Nephron progenitor cell (in vitro differentiated cells): ENCODE results near the gene METTL26.
A peak's percentile ranks its signal among the peaks of the same experiment; 100 is the strongest.

Experiments
- DNase-seq: peaks from one replicate; pipeline ENCODE4 v3.0.0; 2021
- H3K27ac Mint-ChIP-seq: 2 replicates; pipeline ENCODE4 v1.8.0; 2021; ENCODE audit warnings: mild to moderate bottlenecking, moderate library complexity, mixed read lengths
- H3K27me3 Mint-ChIP-seq: 2 replicates; pipeline ENCODE4 v1.8.0; 2021; ENCODE audit warnings: mild to moderate bottlenecking, low read depth, mixed read lengths; ENCODE audit not compliant: poor library complexity
- H3K36me3 Mint-ChIP-seq: 2 replicates; pipeline ENCODE4 v1.8.0; 2021; ENCODE audit warnings: low read depth, mixed read lengths
- H3K4me1 Mint-ChIP-seq: 2 replicates; pipeline ENCODE4 v1.8.0; 2021; ENCODE audit warnings: mixed read lengths
- H3K4me3 Mint-ChIP-seq: 2 replicates; pipeline ENCODE4 v1.8.0; 2021; ENCODE audit warnings: mild to moderate bottlenecking, moderate library complexity, mixed read lengths
- H3K9me3 Mint-ChIP-seq: 2 replicates; pipeline ENCODE4 v1.8.0; 2021; ENCODE audit warnings: mild to moderate bottlenecking, moderate library complexity, mixed read lengths
- CTCF ChIP-seq: fragments of 200-600 bp; sonication (generic); IDR thresholded peaks from 2 replicates; pipeline ENCODE4 v1.5.0; 2021; ENCODE audit warnings: antibody characterized with exemption

METTL26 gene

DNA sequence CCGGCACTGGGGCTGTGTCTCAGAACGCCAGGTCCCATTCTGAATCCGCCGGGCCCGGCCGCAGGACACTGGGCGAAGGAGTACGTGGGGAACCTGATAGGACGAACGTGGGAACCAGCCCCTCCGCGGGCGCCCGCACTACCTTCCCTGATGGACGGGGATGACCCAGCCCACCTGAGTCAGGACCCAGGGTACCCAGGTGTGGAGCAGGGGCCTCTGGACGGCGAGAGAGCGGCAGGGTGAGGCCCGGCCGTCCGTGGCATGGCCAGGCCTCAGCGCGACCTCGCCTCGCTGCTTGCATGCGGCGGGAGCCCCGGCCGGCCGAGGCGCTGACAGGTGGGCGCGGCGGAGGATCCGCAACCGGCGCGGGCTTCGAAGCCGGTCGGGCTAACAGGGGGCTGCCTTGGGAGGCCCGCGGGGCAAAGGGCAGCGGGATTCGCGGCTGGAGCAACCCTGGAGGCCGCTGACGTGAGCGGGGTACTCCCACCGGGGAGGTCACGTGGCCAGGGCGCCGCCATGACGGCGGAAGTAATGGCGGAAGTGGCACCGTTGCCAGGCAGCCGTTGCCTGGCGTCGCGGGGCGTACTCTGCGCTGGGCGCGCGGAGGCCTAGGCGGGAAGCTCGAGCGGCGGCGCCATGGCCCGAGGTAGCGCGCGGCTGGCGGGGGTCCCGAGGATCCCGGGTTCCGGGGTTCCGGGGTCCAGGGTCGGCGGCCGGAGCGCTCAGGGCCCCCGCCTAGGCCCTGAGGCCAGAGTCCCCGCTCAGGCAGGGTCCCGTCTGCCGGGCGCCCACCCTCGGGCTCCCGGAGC lies 12.9 kb upstream of the METTL26 start, which contains the start of gene WDR90:
WDR90 (plus strand) TSS at position 585 of the 809 bp plus-strand sequence; CDS start at position 637, 52 bp downstream.
- TF ChIP-seq CTCF: no peak
- Mint-ChIP-seq H3K27me3 (peaks cover 3% of the 10 kb centered on the region), H3K4me3 (peak within 1 kb of the TSS; percentile 77), H3K9me3 (no peaks in the 10 kb centered on the region), H3K27ac (peak within 1 kb of the TSS; percentile 64), H3K4me1 (peaks cover 32% of the 10 kb centered on the region), H3K36me3 (peaks cover 6% of the 10 kb centered on the region)
- DNase-seq: peak; percentile 93

- Mint-ChIP-seq H3K4me1 (peaks cover 34% of the 10 kb centered on the region), H3K27me3 (peaks cover 11% of the 10 kb centered on the region), H3K27ac (peak overlapping the region; percentile 64), H3K36me3 (peaks cover 6% of the 10 kb centered on the region), H3K9me3 (no peaks in the 10 kb centered on the region), H3K4me3 (peak overlapping the region; percentile 77)
- peak; percentile 39 for TF ChIP-seq CTCF
- DNase-seq: no peak
Measured at GRCh38 chr16:648071-648780, 12.1 kb upstream of the METTL26 start.

DNA sequence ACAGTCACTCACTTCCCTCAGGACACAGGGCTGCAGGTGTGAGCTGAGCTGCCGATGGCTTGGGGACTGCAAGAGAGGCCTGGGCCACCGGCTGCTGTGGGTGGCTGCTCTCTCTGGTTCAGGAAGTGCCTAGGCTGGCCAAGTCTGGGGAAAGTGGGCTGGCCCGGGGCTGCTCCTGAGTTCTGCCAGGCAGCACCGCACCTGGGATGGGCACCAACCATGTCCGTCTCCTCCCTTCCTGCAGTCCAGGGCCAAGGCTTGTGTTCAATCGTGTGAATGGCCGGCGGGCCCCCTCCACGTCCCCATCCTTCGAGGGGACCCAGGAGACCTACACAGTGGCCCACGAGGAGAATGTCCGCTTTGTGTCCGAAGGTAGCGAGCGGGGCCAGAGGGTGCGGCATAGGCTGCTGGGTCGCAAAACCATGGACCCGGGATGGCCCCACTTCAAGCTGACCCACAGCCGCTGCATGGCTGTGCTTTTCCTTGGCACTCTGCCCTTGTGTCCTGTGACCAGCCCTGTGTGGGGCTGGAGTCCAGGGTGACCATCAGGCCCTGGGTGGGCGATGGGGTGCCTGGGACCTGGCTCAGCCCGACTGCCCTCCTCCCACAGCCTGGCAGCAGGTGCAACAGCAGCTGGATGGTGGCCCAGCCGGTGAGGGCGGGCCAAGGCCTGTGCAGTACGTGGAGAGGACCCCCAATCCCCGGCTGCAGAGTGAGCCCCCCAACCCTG lies 11.2 kb upstream of the METTL26 start:
- H3K27ac Mint-ChIP-seq: no peak overlapping the region
- DNase-seq: no peak
- peaks cover 18% of the 10 kb centered on the region for H3K27me3 Mint-ChIP-seq
- no peaks in the 10 kb centered on the region for H3K9me3 Mint-ChIP-seq
- H3K36me3 Mint-ChIP-seq: peaks cover 6% of the 10 kb centered on the region
- H3K4me3 Mint-ChIP-seq: no peak overlapping the region
- no peak for TF ChIP-seq CTCF
- peaks cover 34% of the 10 kb centered on the region for H3K4me1 Mint-ChIP-seq

DNA sequence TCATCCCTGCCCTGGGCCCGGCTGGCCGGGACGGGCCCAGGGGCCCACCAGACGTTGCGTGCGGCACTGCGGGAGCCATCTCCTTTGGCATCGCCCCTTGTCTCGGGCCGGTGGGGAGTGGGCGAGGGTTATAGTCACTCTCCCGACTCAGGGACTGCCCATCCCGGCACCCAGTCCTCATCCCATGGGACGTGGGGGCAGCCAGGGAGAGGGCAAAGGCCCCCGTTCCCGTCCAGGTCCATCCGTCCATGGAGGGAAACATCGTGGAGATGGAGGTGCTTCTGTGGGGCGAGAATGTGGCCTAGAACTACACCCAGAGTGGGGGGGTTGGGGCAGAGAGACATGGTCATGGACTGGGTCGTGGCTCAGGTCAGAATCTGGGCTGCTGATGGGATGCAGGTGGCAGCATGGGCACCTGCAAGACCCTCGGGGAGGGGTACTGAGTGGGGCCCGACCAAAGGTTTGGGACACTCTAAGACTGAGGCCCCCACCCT lies 10.6 kb upstream of the METTL26 start:
- H3K9me3 Mint-ChIP-seq: no peaks in the 10 kb centered on the region
- peaks cover 18% of the 10 kb centered on the region for H3K27me3 Mint-ChIP-seq
- peaks cover 34% of the 10 kb centered on the region for H3K4me1 Mint-ChIP-seq
- no peak for TF ChIP-seq CTCF
- no peak overlapping the region for H3K27ac Mint-ChIP-seq
- peaks cover 6% of the 10 kb centered on the region for H3K36me3 Mint-ChIP-seq
- no peak for DNase-seq
- H3K4me3 Mint-ChIP-seq: no peak overlapping the region

- Mint-ChIP-seq H3K27me3 (peaks cover 18% of the 10 kb centered on the region), H3K4me1 (peaks cover 34% of the 10 kb centered on the region), H3K36me3 (peaks cover 6% of the 10 kb centered on the region), H3K9me3 (no peaks in the 10 kb centered on the region), H3K4me3 (no peak overlapping the region), H3K27ac (peak overlapping the region; percentile 64)
- DNase-seq: no peak
- TF ChIP-seq CTCF: no peak
Measured at GRCh38 chr16:645852-646678, 10.0 kb upstream of the METTL26 start.
